ENCODE data around the gene ARHGAP33. TPM values are rescaled to one million over a fixed set of nuclear protein-coding genes. Genes with fewer than 3 reads are reported as not detected.

Gene ARHGAP33
- polyA plus RNA-seq, 1 of the 3 experiments (the other 2 are of a cell fraction) = 7.8 TPM

DNA sequence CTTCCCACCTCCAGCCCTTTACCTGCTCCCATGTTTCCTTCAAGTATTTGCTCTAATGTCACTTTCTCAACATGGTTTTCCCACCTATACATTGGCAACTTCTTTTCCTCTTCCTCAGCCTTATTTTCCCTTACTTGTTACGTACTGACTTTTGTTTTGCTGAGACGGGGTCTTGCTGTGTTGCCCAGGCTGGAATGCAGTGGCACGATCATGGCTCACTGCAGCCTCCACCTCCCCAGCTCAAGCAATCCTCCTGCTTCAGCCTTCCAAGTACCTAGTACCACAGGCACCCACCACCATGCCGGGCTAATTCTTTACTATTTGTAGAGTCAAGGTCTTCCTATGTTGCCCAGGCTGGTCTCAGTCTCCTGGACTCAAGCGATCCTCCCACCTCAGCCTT is 32.3 kb downstream of the ARHGAP33 start (continued):
- TF ChIP-seq NFIC (IDR thresholded peaks at IDR 0.05; ENCODE audit: borderline replicate concordance) (no peak), GABPA (IDR thresholded peaks at IDR 0.05; ENCODE audit: low read depth) (no peak), FOXM1 (IDR thresholded peaks at IDR 0.05; ENCODE audit: low read depth) (no peak), TCF12 (IDR thresholded peaks at IDR 0.05) (no peak), ELF1 (IDR thresholded peaks at IDR 0.05) (no peak)

DNA sequence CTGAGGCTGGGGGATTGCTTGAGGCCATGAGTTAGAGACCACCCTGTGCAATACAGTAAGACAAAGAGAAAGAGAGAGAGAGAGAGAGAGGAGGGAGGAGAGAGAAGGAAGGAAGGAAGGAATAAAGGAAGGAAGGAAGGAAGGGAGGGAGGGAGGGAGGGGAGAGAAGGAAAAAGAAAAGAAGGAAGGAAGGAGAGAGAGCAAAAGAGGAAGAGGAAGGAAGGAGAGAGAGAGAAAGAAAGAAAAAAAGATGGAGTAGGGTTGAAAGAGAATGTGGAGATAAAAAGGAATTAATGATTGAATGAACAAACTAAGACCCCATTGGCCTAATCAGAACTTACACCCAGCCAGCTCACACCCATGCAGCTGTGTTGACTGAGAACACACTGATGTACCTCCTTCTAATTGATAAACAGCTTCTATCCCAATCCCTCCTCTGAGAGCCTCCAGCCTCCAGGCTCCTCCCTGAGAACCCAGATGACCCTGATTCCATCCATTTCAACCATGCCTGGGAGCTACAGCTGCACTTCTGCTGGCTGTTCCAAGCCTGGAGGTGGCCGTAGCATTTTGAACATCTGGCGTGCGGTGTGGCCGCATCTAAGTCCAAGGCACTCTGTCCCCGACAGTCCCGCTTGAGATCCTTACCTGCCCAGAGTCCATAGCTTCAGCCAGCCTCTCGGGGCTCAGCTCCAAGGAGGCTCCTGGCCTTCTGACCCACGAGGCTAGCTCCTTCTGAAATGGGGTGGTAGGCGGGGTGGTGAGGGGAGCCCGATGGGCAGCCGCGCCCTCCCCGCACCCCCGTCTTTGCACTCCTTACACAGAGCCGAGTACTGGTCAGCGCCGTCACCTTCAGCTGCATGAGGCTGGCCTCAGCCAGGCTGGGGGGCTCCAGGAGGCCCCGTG is 36.2 kb downstream of the ARHGAP33 start:
- CTCF ChIA-PET = interaction anchor here (0.7 kb wide), 1 partner anchor 10 kb away, joined by 3 read pairs; no protein-coding TSS in a partner anchor
- Histone ChIP-seq H3K79me2 (ENCODE audit: insufficient read depth) (no peaks in the 10 kb centered on the region), H2AFZ (ENCODE audit: low read depth) (no peak overlapping the region), H4K20me1 (ENCODE audit: insufficient read depth) (no peaks in the 10 kb centered on the region), H3K9me3 (no peaks in the 10 kb centered on the region), H3K27me3 (ENCODE audit: insufficient read depth) (peaks cover 11% of the 10 kb centered on the region; the same call in 1 of the 2 replicates), H3K27ac (ENCODE audit: low read depth in 2 of 2, low read length in 1 of 2) (no peak overlapping the region), H3K9ac (no peak overlapping the region), H3K9me2 (no peaks in the 10 kb centered on the region), H3F3A (replicated peaks; ENCODE audit: insufficient read depth) (no peaks in the 10 kb centered on the region), H3K4me2 (no peak overlapping the region), H3K36me3 (replicated peaks in 1 of 2; ENCODE audit: control insufficient read depth in 1 of 2, insufficient read depth in 2 of 2, low read length in 1 of 2) (no peaks in the 10 kb centered on the region), H3K4me3 (ENCODE audit: low read depth in 2 of 2, low read length in 1 of 2) (no peak overlapping the region), H3K4me1 (ENCODE audit: control insufficient read depth in 1 of 2, insufficient read depth in 2 of 2, low read depth in 1 of 2, low read length in 1 of 2) (no peaks in the 10 kb centered on the region)
- POLR2A ChIA-PET = no interaction called here
- TF ChIP-seq TCF12 (IDR thresholded peaks at IDR 0.05) = no peak
- TF ChIP-seq, protein P1, sequence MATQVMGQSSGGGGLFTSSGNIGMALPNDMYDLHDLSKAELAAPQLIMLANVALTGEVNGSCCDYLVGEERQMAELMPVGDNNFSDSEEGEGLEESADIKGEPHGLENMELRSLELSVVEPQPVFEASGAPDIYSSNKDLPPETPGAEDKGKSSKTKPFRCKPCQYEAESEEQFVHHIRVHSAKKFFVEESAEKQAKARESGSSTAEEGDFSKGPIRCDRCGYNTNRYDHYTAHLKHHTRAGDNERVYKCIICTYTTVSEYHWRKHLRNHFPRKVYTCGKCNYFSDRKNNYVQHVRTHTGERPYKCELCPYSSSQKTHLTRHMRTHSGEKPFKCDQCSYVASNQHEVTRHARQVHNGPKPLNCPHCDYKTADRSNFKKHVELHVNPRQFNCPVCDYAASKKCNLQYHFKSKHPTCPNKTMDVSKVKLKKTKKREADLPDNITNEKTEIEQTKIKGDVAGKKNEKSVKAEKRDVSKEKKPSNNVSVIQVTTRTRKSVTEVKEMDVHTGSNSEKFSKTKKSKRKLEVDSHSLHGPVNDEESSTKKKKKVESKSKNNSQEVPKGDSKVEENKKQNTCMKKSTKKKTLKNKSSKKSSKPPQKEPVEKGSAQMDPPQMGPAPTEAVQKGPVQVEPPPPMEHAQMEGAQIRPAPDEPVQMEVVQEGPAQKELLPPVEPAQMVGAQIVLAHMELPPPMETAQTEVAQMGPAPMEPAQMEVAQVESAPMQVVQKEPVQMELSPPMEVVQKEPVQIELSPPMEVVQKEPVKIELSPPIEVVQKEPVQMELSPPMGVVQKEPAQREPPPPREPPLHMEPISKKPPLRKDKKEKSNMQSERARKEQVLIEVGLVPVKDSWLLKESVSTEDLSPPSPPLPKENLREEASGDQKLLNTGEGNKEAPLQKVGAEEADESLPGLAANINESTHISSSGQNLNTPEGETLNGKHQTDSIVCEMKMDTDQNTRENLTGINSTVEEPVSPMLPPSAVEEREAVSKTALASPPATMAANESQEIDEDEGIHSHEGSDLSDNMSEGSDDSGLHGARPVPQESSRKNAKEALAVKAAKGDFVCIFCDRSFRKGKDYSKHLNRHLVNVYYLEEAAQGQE (IDR thresholded peaks at IDR 0.05; ENCODE audit: low read depth, low read length) = no peak
- no peak for TF ChIP-seq RFX5 (IDR thresholded peaks at IDR 0.05; ENCODE audit: low read length)
- no peak for TF ChIP-seq MEF2A (IDR thresholded peaks at IDR 0.05; ENCODE audit: borderline replicate concordance, low read depth)
- no peak for TF ChIP-seq RCOR1 (IDR thresholded peaks at IDR 0.05; ENCODE audit: low read length)
- no peak for TF ChIP-seq GABPA (IDR thresholded peaks at IDR 0.05; ENCODE audit: low read depth)
- no peak for TF ChIP-seq MXI1 (IDR thresholded peaks at IDR 0.05; ENCODE audit: low read depth, low read length)
- no peak for TF ChIP-seq SMC3 (IDR thresholded peaks at IDR 0.05; ENCODE audit: low read depth, low read length)
- TF ChIP-seq FOXM1 (IDR thresholded peaks at IDR 0.05; ENCODE audit: low read depth) = no peak
- TF ChIP-seq TAF1 (IDR thresholded peaks at IDR 0.05; ENCODE audit: borderline replicate concordance, low read depth, low read length) = no peak
- TF ChIP-seq, protein P2, sequence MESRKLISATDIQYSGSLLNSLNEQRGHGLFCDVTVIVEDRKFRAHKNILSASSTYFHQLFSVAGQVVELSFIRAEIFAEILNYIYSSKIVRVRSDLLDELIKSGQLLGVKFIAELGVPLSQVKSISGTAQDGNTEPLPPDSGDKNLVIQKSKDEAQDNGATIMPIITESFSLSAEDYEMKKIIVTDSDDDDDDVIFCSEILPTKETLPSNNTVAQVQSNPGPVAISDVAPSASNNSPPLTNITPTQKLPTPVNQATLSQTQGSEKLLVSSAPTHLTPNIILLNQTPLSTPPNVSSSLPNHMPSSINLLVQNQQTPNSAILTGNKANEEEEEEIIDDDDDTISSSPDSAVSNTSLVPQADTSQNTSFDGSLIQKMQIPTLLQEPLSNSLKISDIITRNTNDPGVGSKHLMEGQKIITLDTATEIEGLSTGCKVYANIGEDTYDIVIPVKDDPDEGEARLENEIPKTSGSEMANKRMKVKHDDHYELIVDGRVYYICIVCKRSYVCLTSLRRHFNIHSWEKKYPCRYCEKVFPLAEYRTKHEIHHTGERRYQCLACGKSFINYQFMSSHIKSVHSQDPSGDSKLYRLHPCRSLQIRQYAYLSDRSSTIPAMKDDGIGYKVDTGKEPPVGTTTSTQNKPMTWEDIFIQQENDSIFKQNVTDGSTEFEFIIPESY (IDR thresholded peaks at IDR 0.05; ENCODE audit: borderline replicate concordance, low read depth) = no peak
- TF ChIP-seq EP300 (IDR thresholded peaks at IDR 0.05; ENCODE audit: borderline replicate concordance in 1 of 2, low read depth in 1 of 2, low read length in 1 of 2) = no peak
- peak; percentile 52 for DNase-seq
- WGBS (ENCODE audit: low lambda C conversion rate) = 47% methylated on average over 14 of the region's 18 CpGs
